Neural cell (in vitro differentiated cells): ENCODE measurements around the gene MON2. TPM values are rescaled to one million over a fixed set of nuclear protein-coding genes. Genes with fewer than 3 reads are reported as not detected.

Experiments
- H2AFZ ChIP-seq: fragments of 200-600, 300-800 bp; sonication (generic), shearing (Covaris generic); 2 replicates; pipeline ENCODE4 v1.6.0; 2014; ENCODE audit warnings: low read depth, mild to moderate bottlenecking, antibody characterized with exemption, low read length, moderate library complexity
- H3F3A ChIP-seq: fragments of 200-600 bp; shearing (Covaris generic); 2 replicates; pipeline ENCODE4 v1.6.1; 2016; ENCODE audit warnings: mild to moderate bottlenecking, moderate library complexity, mixed read lengths, antibody characterized with exemption, low read length; ENCODE audit not compliant: insufficient read depth, poor library complexity, severe bottlenecking
- H3K27ac ChIP-seq: fragments of 200-600, 300-800 bp; sonication (generic), shearing (Covaris generic); 2 replicates; pipeline ENCODE4 v1.5.1; 2014; ENCODE audit warnings: mild to moderate bottlenecking, low read length, moderate library complexity
- H3K27me3 ChIP-seq: fragments of 300-800, 200-600 bp; sonication (generic), shearing (Covaris generic); 2 replicates; pipeline ENCODE4 v1.6.0; 2014; ENCODE audit warnings: mild to moderate bottlenecking, low read depth, low read length, moderate library complexity; ENCODE audit not compliant: insufficient read depth
- H3K36me3 ChIP-seq: fragments of 300-800, 200-600 bp; sonication (generic), shearing (Covaris generic); 2 replicates; pipeline ENCODE4 v1.5.1; 2014; ENCODE audit warnings: mild to moderate bottlenecking, antibody characterized with exemption, low read length, moderate library complexity; ENCODE audit not compliant: insufficient read depth
- H3K4me2 ChIP-seq: fragments of 300-800, 200-600 bp; sonication (generic), shearing (Covaris generic); 2 replicates; pipeline ENCODE4 v1.6.0; 2014; ENCODE audit warnings: mild to moderate bottlenecking, low read length
- H3K4me3 ChIP-seq: fragments of 300-800, 200-600 bp; sonication (generic), shearing (Covaris generic); 2 replicates; pipeline ENCODE4 v1.5.1; 2014; ENCODE audit warnings: mild to moderate bottlenecking, low read length, moderate library complexity
- H3K79me2 ChIP-seq: fragments of 200-600 bp; shearing (Covaris generic); replicated peaks from 2 replicates; pipeline ENCODE4 v1.6.0; 2014; ENCODE audit warnings: mild to moderate bottlenecking, low read length, moderate library complexity; ENCODE audit not compliant: insufficient read depth
- H3K9ac ChIP-seq: fragments of 300-800, 200-600 bp; sonication (generic), shearing (Covaris generic); 2 replicates; pipeline ENCODE4 v1.6.1; 2016; ENCODE audit warnings: mild to moderate bottlenecking, low read length, mixed read lengths
- H3K9me2 ChIP-seq: fragments of 200-600 bp; shearing (Covaris generic); 2 replicates; pipeline ENCODE4 v1.6.1; 2016; ENCODE audit warnings: mild to moderate bottlenecking, low read length, mixed read lengths; ENCODE audit not compliant: insufficient read depth
- H3K9me3 ChIP-seq: fragments of 200-600, 300-800 bp; sonication (generic), shearing (Covaris generic); 2 replicates; pipeline ENCODE4 v1.6.1; 2016; ENCODE audit warnings: mild to moderate bottlenecking, mixed run types, low read length, moderate library complexity, mixed read lengths
- H4K20me1 ChIP-seq: fragments of 200-600 bp; shearing (Covaris generic); 2 replicates; pipeline ENCODE4 v1.6.1; 2016; ENCODE audit warnings: mild to moderate bottlenecking, mixed run types; ENCODE audit not compliant: insufficient read depth
- EP300 ChIP-seq: fragments of 450-650 bp; conservative IDR thresholded peaks from 2 replicates; pipeline ENCODE4 v1.6.1; 2014; ENCODE audit warnings: antibody characterized with exemption, mild to moderate bottlenecking, moderate library complexity; ENCODE audit not compliant: poor library complexity, severe bottlenecking
- EZH2 ChIP-seq: fragments of 200-600, 300-800 bp; shearing (Covaris generic), sonication (generic); IDR thresholded peaks from 2 replicates; pipeline ENCODE4 v1.6.1; 2014; ENCODE audit warnings: antibody characterized with exemption, low read length, borderline replicate concordance, mild to moderate bottlenecking; ENCODE audit not compliant: insufficient read depth, poor library complexity, severe bottlenecking
- MXI1 ChIP-seq: fragments of 450-650 bp; conservative IDR thresholded peaks from 2 replicates; pipeline ENCODE4 v1.6.1; 2014; ENCODE audit warnings: antibody characterized with exemption, mild to moderate bottlenecking; ENCODE audit not compliant: poor library complexity, severe bottlenecking
- POLR2AphosphoS5 ChIP-seq: IDR thresholded peaks from 2 replicates; pipeline ENCODE4 v1.6.1; 2012
- RAD21 ChIP-seq: fragments of 450-650 bp; conservative IDR thresholded peaks from 2 replicates; pipeline ENCODE4 v1.6.1; 2014; ENCODE audit warnings: antibody characterized with exemption, mild to moderate bottlenecking, moderate library complexity
- REST ChIP-seq: IDR thresholded peaks from 2 replicates; pipeline ENCODE4 v1.6.1; 2012; ENCODE audit warnings: borderline replicate concordance
- SMC3 ChIP-seq: fragments of 450-650 bp; conservative IDR thresholded peaks from 2 replicates; pipeline ENCODE4 v1.6.1; 2014; ENCODE audit warnings: antibody characterized with exemption, mild to moderate bottlenecking, moderate library complexity; ENCODE audit not compliant: poor library complexity
- TAF1 ChIP-seq: IDR thresholded peaks from 2 replicates; pipeline ENCODE4 v1.6.1; 2012; ENCODE audit warnings: low read depth
- polyA plus RNA-seq: library from polyadenylated mRNA; depleted of rRNA; stranded (reverse); fragments of >200 nt; gene quantifications from 2 replicates; pipeline ENCODE4 v1.2.3, GENCODE V29; 2014
- TF ChIP-seq, protein P1 (sequence below): fragments of 450-650 bp; IDR thresholded peaks from 2 replicates; pipeline ENCODE4 v1.5.1; 2014; ENCODE audit warnings: antibody characterized with exemption, mild to moderate bottlenecking, moderate library complexity; ENCODE audit not compliant: poor library complexity, severe bottlenecking

The MON2 gene
- polyA plus RNA-seq, 1 donor from 2014 or later: 44.2 TPM

DNA sequence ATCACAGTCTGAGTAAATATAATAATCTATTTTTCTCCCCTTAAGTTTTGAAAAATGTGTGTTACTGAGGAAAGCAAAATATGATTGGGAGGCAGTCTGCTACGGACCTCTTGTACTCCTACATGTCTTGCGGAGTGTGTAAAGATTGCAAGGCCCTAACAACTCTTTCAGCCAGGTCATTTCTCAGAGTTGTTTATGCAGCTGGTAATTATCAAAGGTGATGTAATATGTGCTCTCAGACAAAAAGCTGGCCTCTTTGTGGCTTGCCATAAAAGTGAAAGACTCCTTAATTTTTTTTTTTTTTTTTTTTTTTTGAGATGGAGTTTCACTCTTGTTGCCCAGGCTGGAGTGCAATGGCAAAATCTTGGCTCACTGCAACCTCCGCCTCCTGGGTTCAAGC, 40.5 kb upstream of the MON2 start:
- Histone ChIP-seq H3K27me3 (no peaks in the 10 kb centered on the region), H2AFZ (no peak overlapping the region), H3K9me2 (no peaks in the 10 kb centered on the region), H3K36me3 (no peaks in the 10 kb centered on the region), H3F3A (no peaks in the 10 kb centered on the region), H4K20me1 (no peaks in the 10 kb centered on the region), H3K9ac (no peak overlapping the region), H3K4me3 (no peak overlapping the region), H3K9me3 (no peaks in the 10 kb centered on the region), H3K4me2 (no peak overlapping the region), H3K79me2 (no peaks in the 10 kb centered on the region), H3K27ac (no peak overlapping the region)
- TF ChIP-seq MXI1 (no peak), POLR2AphosphoS5 (no peak), REST (no peak), RAD21 (no peak), EP300 (no peak), EZH2 (no peak), TAF1 (no peak), SMC3 (no peak)
- TF ChIP-seq, protein P1, sequence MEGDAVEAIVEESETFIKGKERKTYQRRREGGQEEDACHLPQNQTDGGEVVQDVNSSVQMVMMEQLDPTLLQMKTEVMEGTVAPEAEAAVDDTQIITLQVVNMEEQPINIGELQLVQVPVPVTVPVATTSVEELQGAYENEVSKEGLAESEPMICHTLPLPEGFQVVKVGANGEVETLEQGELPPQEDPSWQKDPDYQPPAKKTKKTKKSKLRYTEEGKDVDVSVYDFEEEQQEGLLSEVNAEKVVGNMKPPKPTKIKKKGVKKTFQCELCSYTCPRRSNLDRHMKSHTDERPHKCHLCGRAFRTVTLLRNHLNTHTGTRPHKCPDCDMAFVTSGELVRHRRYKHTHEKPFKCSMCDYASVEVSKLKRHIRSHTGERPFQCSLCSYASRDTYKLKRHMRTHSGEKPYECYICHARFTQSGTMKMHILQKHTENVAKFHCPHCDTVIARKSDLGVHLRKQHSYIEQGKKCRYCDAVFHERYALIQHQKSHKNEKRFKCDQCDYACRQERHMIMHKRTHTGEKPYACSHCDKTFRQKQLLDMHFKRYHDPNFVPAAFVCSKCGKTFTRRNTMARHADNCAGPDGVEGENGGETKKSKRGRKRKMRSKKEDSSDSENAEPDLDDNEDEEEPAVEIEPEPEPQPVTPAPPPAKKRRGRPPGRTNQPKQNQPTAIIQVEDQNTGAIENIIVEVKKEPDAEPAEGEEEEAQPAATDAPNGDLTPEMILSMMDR: no peak

DNA sequence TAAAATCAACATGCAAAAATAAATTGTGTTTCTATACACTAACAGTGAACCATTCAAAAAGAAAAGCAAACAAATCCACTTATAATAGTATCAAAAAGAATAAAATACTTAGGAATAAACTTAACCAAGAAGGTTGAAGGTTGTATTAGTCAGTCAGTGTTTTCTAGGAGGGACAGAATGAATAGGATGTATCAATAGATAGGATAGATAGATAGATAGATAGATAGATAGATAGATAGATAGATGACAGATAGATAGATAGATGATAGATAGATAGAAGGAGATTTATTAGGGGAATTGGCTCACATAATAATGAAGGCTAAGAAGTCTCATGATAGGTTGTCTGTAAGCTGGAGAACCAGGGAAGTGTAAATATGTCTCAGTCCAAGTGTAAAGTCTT, 37.2 kb upstream of the MON2 start:
- Histone ChIP-seq H3K9me3 (no peaks in the 10 kb centered on the region), H3K79me2 (no peaks in the 10 kb centered on the region), H3K27me3 (peaks cover under 1% of the 10 kb centered on the region), H3K4me2 (no peak overlapping the region), H3K9me2 (no peaks in the 10 kb centered on the region), H3K9ac (no peak overlapping the region), H3K4me3 (no peak overlapping the region), H3K27ac (no peak overlapping the region), H3K36me3 (no peaks in the 10 kb centered on the region), H4K20me1 (no peaks in the 10 kb centered on the region), H3F3A (no peaks in the 10 kb centered on the region), H2AFZ (no peak overlapping the region)
- TF ChIP-seq REST (no peak), MXI1 (no peak), POLR2AphosphoS5 (no peak), EP300 (no peak), RAD21 (no peak)
- TF ChIP-seq, protein P1: no peak
